ENCODE data around the gene GLP2R.
"Not testable (repeated sequence)": the region's sequence is repeated elsewhere in the genome, so short reads cannot be mapped to it uniquely, and the experiment has no call there.

The GLP2R gene

GRCh38 chr17:9900784-9901183 is 75.1 kb downstream of the GLP2R start:
- DNase-seq = no peak

- DNase-seq = no peak
Measured at GRCh38 chr17:9902120-9902519, 76.4 kb downstream of the GLP2R start.

GRCh38 chr17:9904277-9905077 is 78.8 kb downstream of the GLP2R start:
- no peak for DNase-seq

- DNase-seq = no peak
Measured at GRCh38 chr17:9905078-9905415, 79.3 kb downstream of the GLP2R start, which contains the start of gene RCVRN. Gene RCVRN, minus strand, starts transcription at chr17:9905271. Its CDS starts 91 bp downstream, at chr17:9905180.

- no peak for DNase-seq
Measured at GRCh38 chr17:9905902-9906301, 80.2 kb downstream of the GLP2R start.

- DNase-seq = no peak
Measured at GRCh38 chr17:9906616-9907015, 80.9 kb downstream of the GLP2R start.

- DNase-seq = no peak
Measured at GRCh38 chr17:9907131-9907530, 81.4 kb downstream of the GLP2R start.

GRCh38 chr17:9907883-9908648 is 82.3 kb downstream of the GLP2R start:
- no peak for DNase-seq

- no peak for DNase-seq
Measured at GRCh38 chr17:9908649-9909042, 82.9 kb downstream of the GLP2R start.

GRCh38 chr17:9911089-9911488 is 85.4 kb downstream of the GLP2R start:
- no peak for DNase-seq

GRCh38 chr17:9912121-9913099 is 86.7 kb downstream of the GLP2R start:
- no peak for DNase-seq

GRCh38 chr17:9913476-9913875 is 87.8 kb downstream of the GLP2R start:
- DNase-seq = no peak

- no peak for DNase-seq
Measured at GRCh38 chr17:9916108-9916507, 90.4 kb downstream of the GLP2R start.

GRCh38 chr17:9917131-9917530 is 91.4 kb downstream of the GLP2R start:
- no peak for DNase-seq

- no peak for DNase-seq
Measured at GRCh38 chr17:9917801-9918200, 92.1 kb downstream of the GLP2R start.

- no peak for DNase-seq
Measured at GRCh38 chr17:9918352-9918751, 92.6 kb downstream of the GLP2R start.

- no peak for DNase-seq
Measured at GRCh38 chr17:9918804-9919352, 93.2 kb downstream of the GLP2R start.

- not testable (repeated sequence) for DNase-seq
Measured at GRCh38 chr17:9921216-9921615, 95.5 kb downstream of the GLP2R start.

GRCh38 chr17:9922012-9922848 is 96.5 kb downstream of the GLP2R start:
- no peak for DNase-seq

GRCh38 chr17:9924735-9925191 is 99.0 kb downstream of the GLP2R start:
- no peak for DNase-seq

- DNase-seq = no peak
Measured at GRCh38 chr17:9925457-9925856, 99.7 kb downstream of the GLP2R start.
